Stimulated activated CD8-positive, alpha-beta memory T cell treated with anti-CD3 and anti-CD28 coated beads, Interleukin-15, amount 100 ng/mL, for 1 hour (primary cell): ENCODE results near the gene TMEM198.
A peak's percentile ranks its signal among the peaks of the same experiment; 100 is the strongest.

Experiments
- DNase-seq: peaks from one replicate; pipeline ENCODE4 v3.0.0-alpha.2; 2020; ENCODE audit warnings: low read depth

The TMEM198 gene

DNA sequence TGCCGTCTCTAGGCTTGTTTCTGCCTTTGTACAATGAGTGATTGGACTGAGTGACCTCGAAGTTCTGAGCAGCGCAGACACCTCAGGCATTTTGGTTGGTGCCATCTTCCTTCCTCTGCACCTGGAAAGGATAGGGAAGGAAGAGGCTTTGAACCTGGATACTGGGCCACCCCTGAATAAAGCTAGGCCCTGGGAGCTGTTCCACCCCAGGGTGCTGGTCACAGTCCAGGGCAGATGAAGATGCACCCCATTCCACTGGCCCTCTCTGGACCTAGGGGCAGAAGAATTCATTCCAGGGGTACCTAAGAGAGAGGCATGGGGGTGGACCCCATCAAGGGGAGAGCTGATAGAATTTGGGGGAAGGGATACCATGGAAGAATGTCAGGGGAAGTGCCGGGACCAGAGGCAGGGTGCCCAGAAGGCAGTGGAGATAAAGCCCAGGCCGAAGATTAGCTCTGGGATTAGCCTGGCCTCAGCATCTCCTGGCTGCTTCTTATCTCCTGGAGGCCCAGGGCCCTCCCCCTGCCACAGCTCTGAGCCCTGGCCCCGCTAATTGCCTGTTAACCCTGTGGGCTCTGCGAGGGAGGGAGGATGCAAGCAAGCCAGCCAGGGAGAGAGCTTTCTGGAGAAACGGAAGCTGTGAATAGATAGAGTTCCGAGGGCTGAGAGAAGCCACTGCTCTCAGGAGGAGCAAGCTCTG lies 18.1 kb upstream of the TMEM198 start:
- DNase-seq = no peak

DNA sequence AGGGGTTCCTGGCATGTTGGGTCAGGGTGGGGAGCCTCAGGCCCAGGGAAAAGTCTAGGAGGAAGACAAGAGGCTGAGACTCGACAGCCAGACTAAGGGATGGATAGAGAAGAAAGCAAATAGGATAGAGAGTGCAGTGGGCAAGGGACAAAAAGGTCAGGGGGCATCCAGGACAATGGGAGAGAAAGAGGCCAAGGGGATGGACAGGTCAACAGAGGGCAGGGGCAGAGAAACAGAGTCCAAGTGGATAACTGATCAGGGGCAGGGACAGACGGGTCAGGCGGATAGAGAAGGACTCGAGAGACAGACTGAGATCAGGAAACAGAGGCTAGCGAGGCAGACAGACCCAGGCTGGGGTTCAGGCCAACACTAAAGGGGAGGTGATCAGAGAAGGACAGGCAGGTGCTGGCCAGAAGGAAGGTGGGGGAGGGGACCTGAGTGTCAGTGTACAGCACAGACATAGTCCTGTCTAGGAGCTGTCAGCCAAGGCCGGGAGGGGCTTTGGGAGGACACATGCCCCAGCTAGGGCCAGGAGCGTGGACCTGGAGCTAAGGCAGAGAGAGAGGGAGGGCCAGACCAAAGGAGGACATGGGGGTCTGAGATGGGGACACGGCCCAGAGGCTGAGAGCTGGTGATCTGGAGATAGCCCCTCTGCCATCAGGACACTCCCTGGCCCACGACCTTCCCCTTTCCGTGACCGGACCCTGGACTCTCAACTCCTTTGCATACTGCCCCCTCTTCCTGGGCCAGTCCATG lies 17.3 kb upstream of the TMEM198 start:
- no peak for DNase-seq

DNA sequence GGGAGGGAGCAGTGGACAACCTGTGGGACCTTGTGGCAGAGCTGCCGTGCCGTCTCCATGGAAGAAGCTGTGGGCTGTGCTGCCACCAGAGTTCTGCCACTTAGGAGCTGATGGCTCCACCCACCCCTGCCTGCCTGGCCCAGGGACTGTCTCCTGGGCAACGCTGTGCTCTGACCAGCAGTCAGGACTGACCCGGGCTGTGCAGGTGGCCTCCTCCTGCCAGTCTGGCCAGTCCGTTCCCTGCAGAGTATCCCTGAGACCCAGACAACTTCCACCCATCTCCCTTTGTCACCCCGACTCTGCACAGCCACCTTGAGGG lies 16.8 kb upstream of the TMEM198 start:
- no peak for DNase-seq

DNA sequence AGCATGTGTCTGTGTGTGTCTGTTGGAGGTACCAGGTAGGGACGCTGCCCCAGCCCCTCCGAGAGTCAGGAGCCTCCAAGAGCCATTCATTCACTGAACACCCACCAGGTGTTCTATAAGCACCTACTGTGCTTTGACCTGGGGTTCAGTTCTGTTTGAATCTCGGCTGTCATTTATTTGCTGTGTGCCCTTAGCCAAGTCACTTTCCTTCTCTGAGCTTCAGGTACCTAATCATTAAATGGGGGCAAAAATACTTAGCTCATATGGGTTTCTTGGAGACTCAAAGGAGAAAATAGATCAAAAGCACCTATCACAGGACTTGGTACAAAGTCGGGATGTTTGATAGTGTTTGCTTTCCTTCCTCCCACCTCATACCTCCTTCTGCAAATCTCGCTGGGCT lies 16.4 kb upstream of the TMEM198 start:
- DNase-seq = no peak

DNA sequence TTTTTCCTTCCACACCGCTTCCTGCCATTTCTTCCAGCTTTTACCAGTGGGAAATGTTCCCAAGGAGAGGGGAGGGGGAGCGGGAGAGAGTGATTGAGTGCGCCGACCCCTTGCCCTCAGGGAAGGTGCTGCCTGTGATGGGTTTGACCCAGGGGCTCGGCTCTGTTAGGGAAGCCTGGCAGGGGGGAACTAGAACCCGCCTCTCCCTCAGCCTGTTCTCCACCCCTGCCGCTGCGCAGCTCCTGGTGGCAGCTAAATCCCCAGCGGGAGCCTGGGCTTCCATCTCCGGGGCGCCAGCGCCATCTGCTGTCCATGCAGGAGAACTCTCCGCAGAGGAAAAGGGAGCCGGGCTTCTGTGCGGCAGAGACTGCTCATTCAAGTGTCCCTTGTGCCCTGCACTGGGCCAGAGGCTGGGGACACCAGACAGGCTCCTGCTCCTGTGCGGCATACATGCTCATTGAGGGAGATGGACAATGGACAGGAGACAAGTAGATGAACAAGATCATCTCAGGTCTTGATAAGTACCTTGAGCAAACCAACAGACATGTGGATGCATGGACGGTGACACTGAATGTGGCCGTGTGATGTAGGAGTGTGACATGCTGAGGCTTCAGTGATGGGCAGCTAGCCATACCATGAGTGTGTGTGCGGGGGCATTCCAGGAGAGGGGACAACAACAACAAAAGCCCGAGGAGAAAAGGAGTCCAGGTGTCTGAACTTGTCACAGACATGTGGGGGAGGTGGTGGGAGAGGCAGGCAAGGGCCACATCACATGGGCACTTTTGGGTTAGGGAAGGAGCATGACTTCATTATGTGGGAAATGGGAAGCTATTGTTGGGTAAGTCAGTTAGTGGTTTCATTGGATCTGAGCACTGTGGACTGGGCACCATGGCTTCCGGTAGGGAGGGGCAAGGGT lies 13.5 kb upstream of the TMEM198 start:
- DNase-seq = peak; percentile 77

DNA sequence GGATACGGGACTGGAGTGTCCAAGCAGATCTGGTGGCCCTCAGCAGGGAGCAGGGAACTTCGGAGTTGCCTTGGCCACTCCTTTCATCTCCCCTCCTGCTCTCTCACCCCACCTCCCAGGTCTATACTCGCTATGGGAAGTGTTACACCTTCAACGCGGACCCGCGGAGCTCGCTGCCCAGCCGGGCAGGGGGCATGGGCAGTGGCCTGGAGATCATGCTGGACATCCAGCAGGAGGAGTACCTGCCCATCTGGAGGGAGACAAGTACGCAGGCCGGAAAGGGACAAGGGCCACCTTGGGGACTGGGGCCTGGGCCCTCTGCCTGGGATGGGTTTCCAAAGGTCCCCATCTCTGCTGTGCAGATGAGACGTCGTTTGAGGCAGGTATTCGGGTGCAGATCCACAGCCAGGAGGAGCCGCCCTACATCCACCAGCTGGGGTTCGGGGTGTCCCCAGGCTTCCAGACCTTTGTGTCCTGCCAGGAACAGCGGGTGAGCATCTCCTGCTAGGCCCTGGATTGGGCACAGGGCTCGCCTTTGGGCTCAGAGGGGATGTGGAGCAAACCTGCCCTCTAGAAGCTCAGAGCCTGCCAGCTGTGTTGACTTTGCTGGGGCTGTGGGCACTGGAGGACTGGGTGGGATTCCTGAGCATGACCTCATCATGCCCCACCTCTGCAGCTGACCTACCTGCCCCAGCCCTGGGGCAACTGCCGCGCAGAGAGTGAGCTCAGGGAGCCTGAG lies 12.0 kb upstream of the TMEM198 start:
- DNase-seq = no peak

DNA sequence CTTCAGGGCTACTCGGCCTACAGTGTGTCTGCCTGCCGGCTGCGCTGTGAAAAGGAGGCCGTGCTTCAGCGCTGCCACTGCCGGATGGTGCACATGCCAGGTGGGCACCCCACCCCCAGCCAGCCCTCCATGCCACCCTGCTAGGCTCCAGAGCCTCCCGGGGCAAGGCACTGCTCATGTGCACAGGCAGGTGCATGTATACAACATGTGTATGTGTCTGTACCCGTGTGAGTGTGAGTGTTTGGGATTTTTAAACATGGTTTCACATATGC lies 11.5 kb upstream of the TMEM198 start:
- no peak for DNase-seq

DNA sequence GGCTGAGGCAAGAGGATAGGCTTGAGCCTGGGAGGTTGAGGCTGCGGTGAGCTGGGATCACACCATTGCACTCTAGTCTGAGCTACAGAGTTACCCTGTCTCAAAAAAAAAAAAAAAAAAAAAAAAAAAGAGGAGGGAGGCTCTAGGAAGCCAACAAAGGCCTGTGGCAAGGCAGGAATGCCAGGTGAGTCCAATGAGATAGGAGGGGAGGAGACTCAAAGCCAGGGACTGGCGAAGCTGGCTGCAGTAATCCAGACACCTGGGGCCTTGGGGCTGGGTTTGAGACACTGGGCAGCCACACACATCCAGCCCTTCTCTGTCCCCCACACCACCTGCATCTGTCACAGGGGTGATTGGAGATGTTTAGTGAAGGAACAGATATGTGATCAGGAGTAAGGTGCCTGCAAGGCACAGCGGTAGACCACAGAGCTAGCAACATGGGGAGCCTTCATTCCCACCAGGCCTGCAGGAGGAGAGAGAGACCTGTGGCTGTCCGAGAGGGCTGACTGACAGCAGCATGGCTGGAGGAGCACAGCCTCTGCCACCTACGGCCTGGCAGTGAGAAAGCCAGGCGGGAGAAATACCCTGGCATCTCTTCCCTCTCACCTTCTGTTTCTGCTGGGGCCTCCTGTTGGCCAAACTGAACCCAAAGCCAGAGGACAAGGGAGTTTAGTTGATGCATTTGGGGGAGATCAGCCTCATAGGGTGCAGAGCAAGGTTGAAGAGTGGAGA lies 9.7 kb upstream of the TMEM198 start:
- DNase-seq = no peak

DNA sequence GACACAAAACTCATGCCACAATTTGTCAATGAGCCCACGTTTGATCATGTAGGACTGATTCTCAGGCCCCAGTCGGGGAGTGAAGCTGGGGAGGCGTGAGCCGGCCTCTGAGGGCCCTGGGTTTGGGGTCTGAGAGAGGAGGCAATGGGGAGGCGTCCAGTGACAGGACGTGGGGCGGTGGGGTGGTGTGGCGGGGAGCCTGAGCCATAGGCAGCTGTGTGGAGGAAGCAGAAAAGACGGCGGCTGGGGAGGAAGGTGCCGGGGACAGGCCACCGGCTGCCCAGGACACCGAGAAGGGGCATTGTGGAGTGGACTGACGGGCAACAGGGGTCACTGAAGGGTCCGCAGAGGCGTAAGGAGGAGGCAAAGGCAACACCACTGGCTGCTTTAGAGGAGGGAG lies 7.4 kb upstream of the TMEM198 start:
- DNase-seq = no peak

DNA sequence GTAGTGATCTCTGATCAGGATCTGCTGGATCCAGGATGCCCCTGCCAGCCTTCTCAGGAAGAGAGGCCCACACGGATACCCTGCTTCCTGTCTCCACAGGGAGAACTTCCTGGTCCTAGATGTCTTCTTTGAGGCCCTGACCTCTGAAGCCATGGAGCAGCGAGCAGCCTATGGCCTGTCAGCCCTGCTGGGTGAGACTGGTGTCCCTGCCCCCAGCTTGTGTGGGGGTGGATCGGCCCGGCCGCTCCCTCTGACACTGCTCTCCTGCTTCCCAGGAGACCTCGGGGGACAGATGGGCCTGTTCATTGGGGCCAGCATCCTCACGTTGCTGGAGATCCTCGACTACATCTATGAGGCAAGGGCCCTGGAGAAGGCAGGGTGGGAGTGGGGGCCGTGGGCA lies 6.9 kb upstream of the TMEM198 start:
- DNase-seq = no peak

DNA sequence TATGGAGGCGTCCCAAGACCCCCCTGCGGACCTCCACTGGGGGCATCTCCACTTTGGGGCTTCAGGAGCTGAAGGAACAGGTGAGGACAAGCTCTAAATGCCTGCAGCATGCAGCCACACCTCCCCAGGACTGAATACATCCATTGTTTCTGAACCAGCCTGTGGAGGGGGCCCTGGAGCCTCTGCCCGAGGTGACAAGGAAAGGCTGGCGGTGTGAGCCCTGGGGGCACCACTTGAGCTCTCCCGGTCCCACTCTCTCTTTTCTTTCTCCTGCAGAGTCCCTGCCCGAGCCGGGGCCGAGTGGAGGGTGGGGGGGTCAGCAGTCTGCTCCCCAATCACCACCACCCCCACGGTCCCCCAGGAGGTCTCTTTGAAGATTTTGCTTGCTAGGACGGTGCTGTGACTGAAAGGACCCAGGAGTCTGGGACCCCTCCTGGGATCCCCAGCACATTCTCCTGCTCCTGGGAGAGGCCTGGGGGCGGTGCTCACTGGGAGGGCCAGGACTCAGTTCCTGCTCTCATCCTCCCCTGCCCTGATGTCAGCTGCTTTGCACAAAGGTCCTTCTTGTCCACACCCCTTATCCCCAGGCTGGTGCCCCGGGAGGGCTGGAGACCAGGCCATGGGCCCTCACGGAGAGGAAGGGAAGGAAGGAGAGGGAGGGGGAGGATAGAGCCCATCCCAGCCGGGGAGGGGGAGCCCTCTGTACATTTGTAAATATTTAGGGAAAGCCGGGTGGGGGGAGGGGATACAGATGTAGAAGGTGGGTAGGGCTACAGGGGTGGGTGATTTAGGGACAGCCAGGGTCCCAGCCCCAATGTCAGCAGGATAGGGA lies 6.0 kb upstream of the TMEM198 start:
- DNase-seq = no peak

DNA sequence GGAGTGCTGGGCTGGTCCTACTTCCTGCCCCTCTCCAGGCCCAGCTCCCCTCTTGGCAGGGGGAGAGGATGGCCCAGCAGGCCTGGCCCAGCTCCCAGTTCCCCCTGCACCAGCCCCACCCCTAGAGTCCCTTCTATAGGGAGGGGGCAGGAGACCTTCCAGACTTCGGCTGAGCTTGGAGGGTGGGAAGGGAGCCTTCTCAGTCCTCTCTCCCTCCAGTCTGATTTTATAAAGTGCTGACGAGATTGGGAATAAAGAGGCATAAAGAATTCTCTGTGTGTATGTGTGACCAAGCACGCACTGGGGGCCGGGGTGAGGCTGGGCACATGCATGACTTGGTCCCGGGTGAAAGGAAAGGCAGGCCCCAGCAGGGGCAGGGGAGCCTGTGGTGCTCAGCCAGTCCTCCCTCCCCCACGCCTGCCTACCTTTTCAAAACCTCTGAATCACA lies 5.3 kb upstream of the TMEM198 start:
- no peak for DNase-seq

DNA sequence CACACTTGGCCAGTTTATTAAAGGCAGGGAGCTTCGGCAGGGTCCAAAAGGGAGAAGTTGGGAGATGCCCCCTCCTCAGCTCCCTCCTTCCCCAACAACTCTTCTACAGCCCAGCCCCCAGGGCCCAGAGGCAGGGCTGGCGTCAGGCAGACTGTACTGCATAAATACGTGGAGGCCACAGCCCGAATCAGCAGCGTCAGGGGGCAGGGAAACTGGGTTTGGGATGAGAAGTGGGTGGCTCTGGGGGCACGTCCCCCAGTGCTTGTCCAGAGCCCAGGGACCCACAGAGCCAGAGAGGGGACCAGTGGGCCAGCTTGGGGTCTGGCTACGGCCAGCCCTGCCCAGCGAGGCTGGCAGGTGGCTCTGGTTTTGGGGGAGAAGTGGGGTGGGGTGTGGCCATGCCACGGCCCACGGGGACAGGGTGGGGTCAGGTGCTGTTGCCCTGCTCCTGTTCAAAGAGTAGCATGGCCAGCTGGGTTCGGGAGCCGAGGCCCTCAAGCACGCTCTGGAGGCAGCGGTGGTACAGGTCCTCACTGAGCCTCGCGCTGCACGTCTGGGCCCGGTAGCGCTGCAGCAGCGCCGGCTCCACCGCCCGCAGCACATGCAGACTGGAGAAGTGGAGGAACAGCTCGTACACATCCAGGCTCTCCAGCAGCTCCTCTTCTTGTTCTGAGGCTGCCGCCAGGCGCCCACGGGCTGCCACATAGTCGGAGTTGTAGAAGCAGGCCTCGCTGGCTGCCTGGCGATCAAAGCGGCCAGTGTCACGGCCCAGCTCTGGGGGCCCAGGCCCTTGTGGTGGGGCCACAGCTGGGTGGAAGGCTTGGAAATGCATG lies 4.7 kb upstream of the TMEM198 start:
- DNase-seq = no peak

DNA sequence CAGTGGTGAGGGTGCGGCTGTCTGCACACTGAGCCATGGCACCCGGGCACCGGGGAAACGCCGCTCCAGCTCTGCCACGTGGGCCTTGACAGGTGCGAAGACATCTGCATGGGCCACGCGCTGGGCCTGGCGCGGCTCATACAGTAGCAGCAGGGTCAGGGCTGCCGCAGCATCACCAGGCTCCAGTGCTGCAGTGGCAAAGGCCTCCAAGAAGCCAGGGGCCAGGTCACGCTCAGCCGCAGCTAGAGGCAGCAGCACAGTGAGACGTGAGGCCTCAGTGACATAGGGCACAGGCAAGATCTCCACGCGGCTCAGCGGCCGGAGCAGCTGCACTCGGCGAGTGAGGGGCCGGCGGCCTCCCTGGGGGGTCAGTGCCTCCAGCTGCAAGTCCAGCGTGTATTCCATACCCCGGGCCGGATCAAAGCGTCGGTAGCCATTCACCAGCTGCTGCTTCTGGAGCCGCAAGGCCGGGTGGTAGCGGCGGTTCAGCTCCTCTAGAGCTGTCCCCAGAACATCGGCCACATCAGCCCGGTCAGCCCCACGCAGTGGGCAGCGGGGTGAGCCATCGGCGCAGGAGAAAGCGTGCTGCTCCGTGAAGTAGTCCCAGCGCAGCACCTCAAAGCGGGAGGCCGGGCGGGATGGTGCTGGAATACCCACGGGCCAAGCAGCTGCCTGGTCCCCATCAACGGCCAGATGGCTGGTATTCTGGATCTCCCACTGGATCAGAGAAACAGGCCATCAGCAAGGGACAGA lies 3.7 kb upstream of the TMEM198 start:
- DNase-seq = no peak

DNA sequence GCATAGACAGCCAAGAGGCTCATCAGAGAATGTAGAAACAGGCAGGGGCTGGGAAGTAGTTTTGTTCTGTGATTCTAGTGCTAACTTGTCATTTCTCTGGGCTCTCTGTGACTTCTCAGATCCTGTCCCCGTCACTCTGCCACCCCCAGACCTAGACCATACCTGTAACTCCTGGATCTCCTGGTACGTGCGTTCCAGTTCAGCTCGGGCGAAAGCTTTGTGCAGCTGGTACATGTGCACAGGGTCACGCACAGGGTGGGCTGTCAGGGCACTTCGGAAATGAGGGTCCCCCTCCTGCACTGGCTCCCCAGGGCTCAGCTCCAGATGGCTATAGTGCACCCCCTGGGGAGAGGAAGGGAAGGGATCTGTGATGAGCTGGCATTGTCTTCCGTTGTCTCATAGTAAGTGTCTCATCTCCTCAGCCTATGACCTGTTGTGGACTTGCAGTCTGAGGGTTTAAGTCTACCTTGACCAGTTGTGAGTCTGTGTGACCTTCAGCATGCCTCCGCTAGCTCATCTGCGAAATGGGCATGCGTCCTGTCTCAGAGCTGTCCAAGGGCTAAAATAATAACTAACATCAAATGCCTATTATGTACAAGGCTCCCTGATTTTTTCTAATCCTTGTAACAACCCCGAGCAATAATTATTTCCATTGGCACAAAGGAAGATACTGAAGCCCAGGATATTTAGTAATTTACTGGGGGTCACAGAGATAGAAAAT lies 2.9 kb upstream of the TMEM198 start:
- DNase-seq = no peak

DNA sequence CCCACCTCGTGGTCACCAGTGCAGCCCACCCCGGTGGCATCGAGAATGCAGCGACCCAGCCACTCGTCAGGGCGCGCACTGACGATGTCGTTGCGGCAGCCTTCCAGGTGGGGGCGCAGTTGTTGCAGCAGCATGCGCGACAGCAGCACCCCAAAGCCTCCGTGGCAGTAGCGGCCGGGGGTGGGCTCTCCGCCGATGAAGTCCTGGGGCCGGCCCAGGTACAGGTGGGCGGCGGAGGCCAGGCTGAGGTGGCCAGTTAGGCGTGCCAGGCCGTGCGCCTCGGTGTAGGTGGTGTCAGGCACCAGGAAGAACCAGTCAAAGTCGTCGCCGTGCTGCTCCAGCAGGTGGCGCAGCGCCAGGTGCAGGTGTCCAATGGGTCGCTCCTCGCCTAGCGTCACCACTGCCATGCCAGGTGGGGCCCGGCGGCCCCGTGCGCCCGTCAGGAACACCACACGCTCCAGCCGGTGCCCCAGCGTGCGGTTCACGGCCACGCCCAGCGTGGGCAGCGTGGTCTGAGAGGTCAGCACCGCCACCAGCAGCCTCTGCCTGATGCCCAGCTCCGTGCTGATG lies 2.1 kb upstream of the TMEM198 start:
- peak; percentile 68 for DNase-seq

DNA sequence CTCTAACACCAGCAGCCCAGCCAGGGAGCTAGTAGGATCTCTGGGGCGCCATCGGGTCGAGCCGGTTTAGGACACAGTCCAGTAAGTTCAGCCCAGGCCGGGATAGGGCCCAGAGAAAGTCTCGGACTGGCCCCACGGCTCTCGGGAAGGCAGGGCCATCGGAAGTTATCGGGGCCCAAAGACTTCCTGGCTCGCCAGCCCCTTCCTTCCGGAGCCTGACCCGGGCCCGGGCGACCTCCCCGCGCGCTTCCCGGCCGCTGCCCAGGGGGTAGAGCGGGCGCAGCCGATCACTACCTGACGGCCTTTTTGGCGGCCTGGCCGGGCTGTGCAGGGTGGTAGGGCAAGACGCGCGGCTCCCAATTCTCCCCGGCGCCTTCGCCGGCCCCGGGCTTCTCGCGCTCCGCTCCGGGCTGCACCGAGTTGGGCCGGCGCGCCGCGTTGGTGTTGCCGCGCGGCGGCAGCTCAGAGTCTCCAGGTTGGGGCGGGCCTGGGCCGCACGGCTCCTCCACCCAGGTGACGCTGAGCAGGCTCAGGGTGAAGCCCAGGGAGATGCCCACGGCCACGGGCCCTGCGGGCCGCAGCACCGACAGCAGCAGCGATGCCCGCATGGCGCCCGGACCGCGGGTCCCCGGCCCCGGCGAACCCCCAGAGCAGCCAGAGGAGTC lies 765 bp upstream of the TMEM198 start:
- no peak for DNase-seq

DNA sequence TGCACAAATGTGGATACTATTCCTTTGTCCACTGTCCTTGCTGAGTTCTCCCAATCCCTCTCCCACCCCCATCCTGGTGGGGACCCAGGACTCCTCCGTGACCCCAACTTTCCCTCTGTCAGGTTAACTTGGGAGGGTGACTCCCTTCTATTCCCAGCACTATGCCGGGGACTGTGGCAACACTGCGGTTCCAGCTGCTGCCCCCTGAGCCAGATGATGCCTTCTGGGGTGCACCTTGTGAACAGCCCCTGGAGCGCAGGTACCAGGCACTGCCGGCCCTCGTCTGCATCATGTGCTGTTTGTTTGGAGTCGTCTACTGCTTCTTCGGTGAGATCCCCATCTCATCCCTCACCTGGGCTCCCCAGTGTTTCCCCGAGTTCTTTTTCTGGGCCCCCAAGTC lies 739 bp downstream of the TMEM198 start:
- no peak for DNase-seq
